ENCODE data around the gene ARVCF.

ARVCF gene

GRCh38 chr22:19986410-19987341 lies 29.9 kb downstream of the ARVCF start:
- peak; percentile 48 for DNase-seq (ENCODE audit: low read depth)

GRCh38 chr22:19986011-19986409 lies 30.6 kb downstream of the ARVCF start:
- DNase-seq (ENCODE audit: low read depth): no peak

- DNase-seq (ENCODE audit: low read depth): no peak
Measured at GRCh38 chr22:19984851-19985811, 31.5 kb downstream of the ARVCF start.

- DNase-seq (ENCODE audit: low read depth): no peak
Measured at GRCh38 chr22:19984201-19984753, 32.3 kb downstream of the ARVCF start.

GRCh38 chr22:19983741-19984140 lies 32.9 kb downstream of the ARVCF start:
- no peak for DNase-seq (ENCODE audit: low read depth)

GRCh38 chr22:19982991-19983578 lies 33.5 kb downstream of the ARVCF start:
- no peak for DNase-seq (ENCODE audit: low read depth)

GRCh38 chr22:19981961-19982920 lies 34.4 kb downstream of the ARVCF start:
- no peak for DNase-seq (ENCODE audit: low read depth)

- no peak for DNase-seq (ENCODE audit: low read depth)
Measured at GRCh38 chr22:19981171-19981960, 35.3 kb downstream of the ARVCF start.

GRCh38 chr22:19980766-19981165 lies 35.9 kb downstream of the ARVCF start:
- no peak for DNase-seq (ENCODE audit: low read depth)

- no peak for DNase-seq (ENCODE audit: low read depth)
Measured at GRCh38 chr22:19979712-19980493, 36.7 kb downstream of the ARVCF start.

GRCh38 chr22:19978748-19979147 lies 37.9 kb downstream of the ARVCF start:
- DNase-seq (ENCODE audit: low read depth): no peak

- DNase-seq (ENCODE audit: low read depth): no peak
Measured at GRCh38 chr22:19977296-19978243, 39.1 kb downstream of the ARVCF start.

- no peak for DNase-seq (ENCODE audit: low read depth)
Measured at GRCh38 chr22:19976671-19977070, 40.0 kb downstream of the ARVCF start.

- DNase-seq (ENCODE audit: low read depth): no peak
Measured at GRCh38 chr22:19975707-19976035, 41.0 kb downstream of the ARVCF start.

GRCh38 chr22:19974935-19975706 lies 41.5 kb downstream of the ARVCF start:
- DNase-seq (ENCODE audit: low read depth): no peak

- no peak for DNase-seq (ENCODE audit: low read depth)
Measured at GRCh38 chr22:19974268-19974861, 42.3 kb downstream of the ARVCF start.
